GM18526 (cell line): ENCODE results near the gene PLPP7.

ENCODE experiments used
- POLR2A ChIP-seq: IDR thresholded peaks from 3 replicates; pipeline ENCODE4 v1.6.1; 2011; ENCODE audit not compliant: insufficient read length; ENCODE audit errors: extremely low read depth

PLPP7 gene

GRCh38 chr9:131289301-131290035 lies at the start of gene PLPP7:
Gene PLPP7, plus strand, starts transcription at chr9:131289723. Its CDS starts 275 bp downstream, at chr9:131289998.
- no peak for TF ChIP-seq POLR2A

GRCh38 chr9:131240047-131240921 lies 49.2 kb upstream of the PLPP7 start:
- TF ChIP-seq POLR2A, result no peak

- TF ChIP-seq POLR2A, result no peak
These were observed 42.9 kb upstream of the PLPP7 start for GRCh38 chr9:131246618-131247017.

GRCh38 chr9:131252120-131252519 lies 37.4 kb upstream of the PLPP7 start:
- TF ChIP-seq POLR2A, result no peak

- TF ChIP-seq POLR2A, result no peak
These were observed 35.5 kb upstream of the PLPP7 start for GRCh38 chr9:131253891-131254491.

GRCh38 chr9:131254626-131255025 lies 34.9 kb upstream of the PLPP7 start:
- TF ChIP-seq POLR2A, result no peak

- no peak for TF ChIP-seq POLR2A
These were observed 33.8 kb upstream of the PLPP7 start for GRCh38 chr9:131255676-131256197.

- TF ChIP-seq POLR2A, result no peak
These were observed 32.1 kb upstream of the PLPP7 start for GRCh38 chr9:131257266-131258025.

- no peak for TF ChIP-seq POLR2A
These were observed 31.3 kb upstream of the PLPP7 start for GRCh38 chr9:131258186-131258585.

- TF ChIP-seq POLR2A, result no peak
These were observed 30.7 kb upstream of the PLPP7 start for GRCh38 chr9:131258698-131259431.

- no peak for TF ChIP-seq POLR2A
These were observed 30.1 kb upstream of the PLPP7 start for GRCh38 chr9:131259432-131259898.

- TF ChIP-seq POLR2A, result no peak
These were observed 29.5 kb upstream of the PLPP7 start for GRCh38 chr9:131259916-131260597.

- no peak for TF ChIP-seq POLR2A
These were observed 28.6 kb upstream of the PLPP7 start for GRCh38 chr9:131260751-131261452.
